ENCODE results near the gene HSPG2. TPM values are rescaled to one million over a fixed set of nuclear protein-coding genes. Genes with fewer than 3 reads are reported as not detected.

HSPG2 gene
- total and polyA plus RNA-seq, 9 donors, result 27.3 to 294 (median 92.6) TPM

GRCh38 chr1:21815724-21816321, 121.3 kb downstream of the HSPG2 start:
- DNase-seq, result no peak
- Histone ChIP-seq H3K4me3 (no peak overlapping the region), H3K27me3 (no peaks in the 10 kb centered on the region), H3K4me1 (ENCODE audit: insufficient read depth) (no peaks in the 10 kb centered on the region), H3K9me3 (no peaks in the 10 kb centered on the region), H3K27ac (no peak overlapping the region), H3K36me3 (no peaks in the 10 kb centered on the region)
- TF ChIP-seq POLR2A (IDR thresholded peaks at IDR 0.05) (no peak), EP300 (IDR thresholded peaks at IDR 0.05) (no peak), CTCF (IDR thresholded peaks at IDR 0.05) (no peak)
- WGBS, 3 donors, result 79 to 84% (median 81%) methylated on average over 12 of the region's 12 CpGs
- intact Hi-C loops (cut with DNase I), result no loop called here

- no peak overlapping the region for H3K27ac ChIP-seq
- no peak for DNase-seq
- TF ChIP-seq POLR2A (IDR thresholded peaks at IDR 0.05), result no peak
- no peak for TF ChIP-seq EP300 (IDR thresholded peaks at IDR 0.05)
- no peak for TF ChIP-seq CTCF (IDR thresholded peaks at IDR 0.05)
- 94 to 95% (median 94%) methylated on average over 15 of the region's 15 CpGs for WGBS, 3 donors
- H3K36me3 ChIP-seq, result no peaks in the 10 kb centered on the region
- no peak overlapping the region for H3K4me3 ChIP-seq
- H3K27me3 ChIP-seq, result no peaks in the 10 kb centered on the region
- no peaks in the 10 kb centered on the region for H3K9me3 ChIP-seq
- H3K4me1 ChIP-seq (ENCODE audit: insufficient read depth), result no peaks in the 10 kb centered on the region
- intact Hi-C loops (cut with DNase I), result no loop called here
Measured at GRCh38 chr1:21814981-21815582, 122.0 kb downstream of the HSPG2 start.

- DNase-seq, result peak in 1 of 5 donors; percentile 45
- WGBS, 3 donors, result 9 to 13% (median 9%) methylated on average over 52 to 65 of the region's 65 CpGs
Measured at GRCh38 chr1:21814241-21814918, 122.7 kb downstream of the HSPG2 start.

GRCh38 chr1:21813542-21813941, 123.6 kb downstream of the HSPG2 start:
- H3K4me1 ChIP-seq (ENCODE audit: insufficient read depth), result no peaks in the 10 kb centered on the region
- no peak overlapping the region for H3K27ac ChIP-seq
- intact Hi-C loops (cut with DNase I), result no loop called here
- 93 to 96% (median 95%) methylated on average over 3 of the region's 3 CpGs for WGBS, 3 donors
- no peaks in the 10 kb centered on the region for H3K27me3 ChIP-seq
- no peak overlapping the region for H3K4me3 ChIP-seq
- DNase-seq, result no peak
- H3K36me3 ChIP-seq, result no peaks in the 10 kb centered on the region
- no peaks in the 10 kb centered on the region for H3K9me3 ChIP-seq
- TF ChIP-seq POLR2A (IDR thresholded peaks at IDR 0.05), result no peak
- no peak for TF ChIP-seq CTCF (IDR thresholded peaks at IDR 0.05)
- TF ChIP-seq EP300 (IDR thresholded peaks at IDR 0.05), result no peak

More at GRCh38 chr1:21814241-21814918, 122.7 kb downstream of the HSPG2 start:
- no peaks in the 10 kb centered on the region for H3K9me3 ChIP-seq
- no peaks in the 10 kb centered on the region for H3K36me3 ChIP-seq
- peak overlapping the region; percentile 6 for H3K4me3 ChIP-seq
- intact Hi-C loops (cut with DNase I), result no loop called here
- TF ChIP-seq POLR2A (IDR thresholded peaks at IDR 0.05), result no peak
- TF ChIP-seq EP300 (IDR thresholded peaks at IDR 0.05), result no peak
- TF ChIP-seq CTCF (IDR thresholded peaks at IDR 0.05), result peak in 1 of 3 donors; percentile 48
- H3K27me3 ChIP-seq, result no peaks in the 10 kb centered on the region
- H3K27ac ChIP-seq, result no peak overlapping the region
- no peaks in the 10 kb centered on the region for H3K4me1 ChIP-seq (ENCODE audit: insufficient read depth)

Data from ovary (tissue), 9 donors.